ENCODE data around the gene ATG10.
"Not testable (repeated sequence)": the region's sequence is repeated elsewhere in the genome, so short reads cannot be mapped to it uniquely, and the experiment has no call there.

Gene ATG10

GRCh38 chr5:81971712-81972491 lies at the start of gene ATG10:
ATG10 (plus strand) TSS chr5:81972023; CDS start chr5:81987571, 15,548 bp downstream.
- DNase-seq, result peak; percentile 97

- no peak for DNase-seq
Observed at GRCh38 chr5:81922854-81923279, 49.0 kb upstream of the ATG10 start.

- no peak for DNase-seq
Observed at GRCh38 chr5:81924442-81924841, 47.4 kb upstream of the ATG10 start.

- DNase-seq, result no peak
Observed at GRCh38 chr5:81925009-81925408, 46.8 kb upstream of the ATG10 start.

- DNase-seq, result no peak
Observed at GRCh38 chr5:81925981-81926380, 45.8 kb upstream of the ATG10 start.

- no peak for DNase-seq
Observed at GRCh38 chr5:81936066-81936465, 35.8 kb upstream of the ATG10 start.

- no peak for DNase-seq
Observed at GRCh38 chr5:81936750-81937149, 35.1 kb upstream of the ATG10 start.

- DNase-seq, result no peak
Observed at GRCh38 chr5:81942746-81943145, 29.1 kb upstream of the ATG10 start.

- no peak for DNase-seq
Observed at GRCh38 chr5:81948349-81948748, 23.5 kb upstream of the ATG10 start.

- no peak for DNase-seq
Observed at GRCh38 chr5:81949462-81949861, 22.4 kb upstream of the ATG10 start.

- DNase-seq, result no peak
Observed at GRCh38 chr5:81950996-81951395, 20.8 kb upstream of the ATG10 start.

GRCh38 chr5:81954796-81955195 lies 17.0 kb upstream of the ATG10 start:
- DNase-seq, result not testable (repeated sequence)

- not testable (repeated sequence) for DNase-seq
Observed at GRCh38 chr5:81958129-81958528, 13.7 kb upstream of the ATG10 start.

- no peak for DNase-seq
Observed at GRCh38 chr5:81961651-81962440, 10.0 kb upstream of the ATG10 start.

- no peak for DNase-seq
Observed at GRCh38 chr5:81963544-81963943, 8.3 kb upstream of the ATG10 start.

GRCh38 chr5:81965524-81965923 lies 6.3 kb upstream of the ATG10 start:
- no peak for DNase-seq

- DNase-seq, result no peak
Observed at GRCh38 chr5:81969226-81969625, 2.6 kb upstream of the ATG10 start.

- DNase-seq, result no peak
Observed at GRCh38 chr5:81969912-81970311, 1.9 kb upstream of the ATG10 start.

GRCh38 chr5:81971111-81971711 lies 612 bp upstream of the ATG10 start:
- no peak for DNase-seq

- no peak for DNase-seq
Observed at GRCh38 chr5:81972492-81972783, 615 bp downstream of the ATG10 start.

- DNase-seq, result no peak
Observed at GRCh38 chr5:81980160-81980559, 8.3 kb downstream of the ATG10 start.

- DNase-seq, result no peak
Observed at GRCh38 chr5:81980598-81981260, 8.9 kb downstream of the ATG10 start.

- DNase-seq, result not testable (repeated sequence)
Observed at GRCh38 chr5:81982172-81982685, 10.4 kb downstream of the ATG10 start.

Data from NCI-H1436 (cell line).